HepG2 (cell line): Measurements from ENCODE around the gene TACC3. TPM values are rescaled to one million over a fixed set of nuclear protein-coding genes. Genes with fewer than 3 reads are reported as not detected.
A peak's percentile ranks its signal among the peaks of the same experiment; 100 is the strongest.

Experiments used
- GABPA ChIP-seq, 2 experiments: IDR thresholded peaks; 2 replicates each; pipeline ENCODE4 v1.6.1; 2011 to 2016; ENCODE audit warnings: low read depth in 2 of 2, low read length in 1 of 2, missing biosample characterization in 1 of 2, missing genetic modification characterization in 1 of 2
- GATA4 ChIP-seq: sonication (generic); IDR thresholded peaks from 2 replicates; pipeline ENCODE4 v1.6.1; 2016; ENCODE audit warnings: antibody characterized with exemption, low read depth, borderline replicate concordance
- GATAD1 ChIP-seq: IDR thresholded peaks from 2 replicates; pipeline ENCODE4 v1.6.1; 2016; ENCODE audit warnings: missing genetic modification reagents, missing compliant biosample characterization
- HNF4A ChIP-seq: sonication (generic); formaldehyde crosslinking; IDR thresholded peaks from 2 replicates; pipeline ENCODE4 v1.4.0; 2020; ENCODE audit warnings: missing genetic modification reagents
- MAFG ChIP-seq: sonication (generic); formaldehyde crosslinking; IDR thresholded peaks from 2 replicates; pipeline ENCODE4 v1.5.1; 2020; ENCODE audit warnings: mild to moderate bottlenecking, missing genetic modification reagents
- NFE2L2 ChIP-seq: fragments of 150-350 bp; IDR thresholded peaks from 2 replicates; pipeline ENCODE4 v1.6.1; 2014; ENCODE audit warnings: low read length
- RBFOX2 ChIP-seq: fragments of 200-400 bp; formaldehyde crosslinking; IDR thresholded peaks from 2 replicates; pipeline ENCODE4 v1.6.1; 2017; ENCODE audit warnings: low read depth, mild to moderate bottlenecking, low read length
- SNAPC2 ChIP-seq: sonication (generic); formaldehyde crosslinking; IDR thresholded peaks from 2 replicates; pipeline ENCODE4 v1.8.1; 2022; ENCODE audit warnings: mild to moderate bottlenecking, missing genetic modification reagents
- TRIM24 ChIP-seq: sonication (generic); formaldehyde crosslinking; IDR thresholded peaks from 2 replicates; pipeline ENCODE4 v1.8.0; 2022; ENCODE audit warnings: mild to moderate bottlenecking, missing genetic modification reagents
- ZBTB8A ChIP-seq: sonication (generic); formaldehyde crosslinking; IDR thresholded peaks from 2 replicates; pipeline ENCODE4 v1.4.0; 2020; ENCODE audit warnings: mild to moderate bottlenecking, low read depth, missing genetic modification reagents, borderline replicate concordance
- ZMYM2 ChIP-seq: sonication (generic); formaldehyde crosslinking; IDR thresholded peaks from 2 replicates; pipeline ENCODE4 v1.8.0; 2022; ENCODE audit warnings: mild to moderate bottlenecking, missing genetic modification reagents
- ZNF12 ChIP-seq: sonication (generic); formaldehyde crosslinking; IDR thresholded peaks from 2 replicates; pipeline ENCODE4 v1.5.0; 2020; ENCODE audit warnings: missing genetic modification reagents
- ZNF17 ChIP-seq: sonication (generic); formaldehyde crosslinking; IDR thresholded peaks from 2 replicates; pipeline ENCODE4 v1.5.0; 2020; ENCODE audit warnings: mild to moderate bottlenecking, missing genetic modification reagents
- ZNF274 ChIP-seq: sonication (generic); formaldehyde crosslinking; IDR thresholded peaks from 2 replicates; pipeline ENCODE4 v1.5.1; 2020; ENCODE audit warnings: mild to moderate bottlenecking, missing genetic modification reagents
- ZNF552 ChIP-seq: sonication (generic); formaldehyde crosslinking; IDR thresholded peaks from 2 replicates; pipeline ENCODE4 v1.9.0; 2022; ENCODE audit warnings: missing genetic modification reagents, mild to moderate bottlenecking, borderline replicate concordance
- ZNF570 ChIP-seq: sonication (generic); formaldehyde crosslinking; IDR thresholded peaks from 2 replicates; pipeline ENCODE4 v1.4.0; 2020; ENCODE audit warnings: mild to moderate bottlenecking, missing genetic modification reagents, borderline replicate concordance
- ZNF577 ChIP-seq: sonication (generic); formaldehyde crosslinking; IDR thresholded peaks from 2 replicates; pipeline ENCODE4 v1.4.0; 2020; ENCODE audit warnings: mild to moderate bottlenecking, low read depth, missing genetic modification reagents, borderline replicate concordance
- ZNF841 ChIP-seq: sonication (generic); formaldehyde crosslinking; IDR thresholded peaks from 2 replicates; pipeline ENCODE4 v1.8.1; 2023; ENCODE audit warnings: missing genetic modification reagents, borderline replicate concordance
- ZSCAN5A ChIP-seq: sonication (generic); formaldehyde crosslinking; IDR thresholded peaks from 2 replicates; pipeline ENCODE4 v1.8.0; 2022; ENCODE audit warnings: mild to moderate bottlenecking, missing genetic modification reagents, borderline replicate concordance
- polyA plus RNA-seq, 8 experiments: library from polyadenylated mRNA; depleted of rRNA in 3 of 8; stranded (reverse) in 7 of 8; unstranded in 1 of 8; fragments of >200 nt; fragmentation: Illumina TruSeq in 4 of 8; extraction: Trizol in 4 of 8; gene quantifications; 2 replicates each; pipeline versions ENCODE4 v1.2.1 to v1.2.3, GENCODE V29; 2011 to 2016; ENCODE audit warnings: low read depth in 4 of 8, missing spikeins in 1 of 8, mixed read lengths in 1 of 8; ENCODE audit not compliant: insufficient read depth in 1 of 8
- total RNA-seq, 5 experiments: library from RNA; depleted of rRNA; stranded (reverse); fragments of >200 nt; fragmentation: Illumina TruSeq; extraction: Trizol; gene quantifications; 2 replicates each; pipeline ENCODE4 v1.2.3, GENCODE V29; 2016; ENCODE audit warnings: low read depth in 1 of 5
- TF ChIP-seq, protein P1 (sequence below): sonication (generic); formaldehyde crosslinking; IDR thresholded peaks from 2 replicates; pipeline ENCODE4 v1.8.0; 2022; ENCODE audit warnings: low read depth, missing genetic modification reagents
- TF ChIP-seq, protein P2 (sequence below): sonication (generic); formaldehyde crosslinking; IDR thresholded peaks from 2 replicates; pipeline ENCODE4 v1.9.0; 2021; ENCODE audit warnings: missing genetic modification reagents, borderline replicate concordance

The TACC3 gene
- total and polyA plus RNA-seq, 2 of the 13 experiments (the other 11 are each of a cell fraction or from before 2014, with no cell fraction given): 20.3 to 21.2 TPM

DNA sequence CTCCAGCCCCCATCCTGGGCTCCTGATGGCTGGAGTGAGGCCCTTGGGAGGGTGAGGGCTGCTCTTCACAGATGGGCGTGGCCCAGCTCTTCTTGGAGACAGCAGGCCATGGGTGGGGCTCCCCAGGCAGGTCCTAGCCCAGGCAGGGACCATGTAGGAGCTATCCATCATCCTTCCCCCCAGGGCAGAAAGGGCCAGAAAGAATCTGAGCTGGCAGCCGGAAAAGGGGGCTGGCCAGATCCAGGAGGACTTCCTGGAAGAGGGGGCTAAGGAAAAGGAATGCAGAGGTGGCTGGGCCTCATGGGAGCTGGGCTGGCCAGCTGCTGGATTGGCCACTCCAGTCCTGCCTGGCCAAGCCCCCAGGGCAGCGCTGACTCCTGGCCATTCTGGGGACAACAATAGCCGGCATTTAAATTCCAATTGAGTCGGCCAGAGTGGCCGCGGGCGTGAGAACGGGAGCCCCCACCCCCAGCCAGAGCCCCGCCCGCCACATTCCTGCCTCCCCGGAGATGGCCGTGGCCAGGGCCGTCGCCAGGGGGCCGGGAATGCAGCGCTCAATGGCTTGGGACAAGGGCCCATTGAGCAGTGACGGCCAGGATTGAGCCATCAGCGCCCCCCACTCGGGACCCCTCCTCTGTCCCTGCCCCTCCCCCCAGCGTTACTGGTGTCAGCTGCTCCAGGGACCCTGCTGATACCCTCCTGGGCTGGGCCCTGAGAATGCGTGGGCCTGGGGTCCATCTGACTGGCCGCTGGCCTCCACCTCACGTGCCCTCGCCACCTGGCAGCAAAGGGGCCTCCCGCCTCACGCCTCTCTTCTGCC lies 56.7 kb downstream of the TACC3 start (continued):
- TF ChIP-seq MAFG (CRISPR knock-in tag) (no peak), ZSCAN5A (no peak), SNAPC2 (CRISPR knock-in tag) (no peak), ZBTB8A (CRISPR knock-in tag) (0 out of 2 replicates have a peak, but pooled peaks have one; percentile 45), TRIM24 (peak; percentile 62; the same call in 1 of the 2 replicates), ZNF570 (CRISPR knock-in tag) (no peak), HNF4A (CRISPR knock-in tag) (no peak), ZNF552 (CRISPR knock-in tag) (no peak), ZMYM2 (CRISPR knock-in tag) (no peak), GATAD1 (CRISPR knock-in tag) (no peak; the same call in 1 of the 2 replicates), GABPA (IDR thresholded peaks at IDR 0.05; ENCODE audit: low read depth, low read length) (no peak), GABPA (CRISPR knock-in tag; IDR thresholded peaks at IDR 0.05; ENCODE audit: low read depth) (no peak), RBFOX2 (no peak; the same call in 1 of the 2 replicates), ZNF841 (CRISPR knock-in tag) (no peak), NFE2L2 (no peak), ZNF577 (no peak), ZNF274 (CRISPR knock-in tag) (no peak), ZNF17 (no peak), ZNF12 (CRISPR knock-in tag) (no peak), GATA4 (no peak)
- TF ChIP-seq, protein P1, sequence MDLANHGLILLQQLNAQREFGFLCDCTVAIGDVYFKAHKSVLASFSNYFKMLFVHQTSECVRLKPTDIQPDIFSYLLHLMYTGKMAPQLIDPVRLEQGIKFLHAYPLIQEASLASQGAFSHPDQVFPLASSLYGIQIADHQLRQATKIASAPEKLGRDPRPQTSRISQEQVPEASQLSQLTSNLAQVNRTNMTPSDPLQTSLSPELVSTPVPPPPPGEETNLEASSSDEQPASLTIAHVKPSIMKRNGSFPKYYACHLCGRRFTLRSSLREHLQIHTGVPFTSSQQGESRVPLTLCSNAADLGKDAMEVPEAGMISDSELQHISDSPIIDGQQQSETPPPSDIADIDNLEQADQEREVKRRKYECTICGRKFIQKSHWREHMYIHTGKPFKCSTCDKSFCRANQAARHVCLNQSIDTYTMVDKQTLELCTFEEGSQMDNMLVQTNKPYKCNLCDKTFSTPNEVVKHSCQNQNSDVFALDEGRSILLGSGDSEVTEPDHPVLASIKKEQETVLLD (CRISPR knock-in tag): no peak
- TF ChIP-seq, protein P2, sequence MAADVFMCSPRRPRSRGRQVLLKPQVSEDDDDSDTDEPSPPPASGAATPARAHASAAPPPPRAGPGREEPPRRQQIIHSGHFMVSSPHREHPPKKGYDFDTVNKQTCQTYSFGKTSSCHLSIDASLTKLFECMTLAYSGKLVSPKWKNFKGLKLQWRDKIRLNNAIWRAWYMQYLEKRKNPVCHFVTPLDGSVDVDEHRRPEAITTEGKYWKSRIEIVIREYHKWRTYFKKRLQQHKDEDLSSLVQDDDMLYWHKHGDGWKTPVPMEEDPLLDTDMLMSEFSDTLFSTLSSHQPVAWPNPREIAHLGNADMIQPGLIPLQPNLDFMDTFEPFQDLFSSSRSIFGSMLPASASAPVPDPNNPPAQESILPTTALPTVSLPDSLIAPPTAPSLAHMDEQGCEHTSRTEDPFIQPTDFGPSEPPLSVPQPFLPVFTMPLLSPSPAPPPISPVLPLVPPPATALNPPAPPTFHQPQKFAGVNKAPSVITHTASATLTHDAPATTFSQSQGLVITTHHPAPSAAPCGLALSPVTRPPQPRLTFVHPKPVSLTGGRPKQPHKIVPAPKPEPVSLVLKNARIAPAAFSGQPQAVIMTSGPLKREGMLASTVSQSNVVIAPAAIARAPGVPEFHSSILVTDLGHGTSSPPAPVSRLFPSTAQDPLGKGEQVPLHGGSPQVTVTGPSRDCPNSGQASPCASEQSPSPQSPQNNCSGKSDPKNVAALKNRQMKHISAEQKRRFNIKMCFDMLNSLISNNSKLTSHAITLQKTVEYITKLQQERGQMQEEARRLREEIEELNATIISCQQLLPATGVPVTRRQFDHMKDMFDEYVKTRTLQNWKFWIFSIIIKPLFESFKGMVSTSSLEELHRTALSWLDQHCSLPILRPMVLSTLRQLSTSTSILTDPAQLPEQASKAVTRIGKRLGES (CRISPR knock-in tag): no peak
